Measurements from ENCODE around the gene ADAMTSL3.
"Not testable (repeated sequence)": the region's sequence is repeated elsewhere in the genome, so short reads cannot be mapped to it uniquely, and the experiment has no call there.

The ADAMTSL3 gene

GRCh38 chr15:83927704-83928391 lies 273.9 kb downstream of the ADAMTSL3 start:
- no peak for DNase-seq (ENCODE audit: low read depth)

- DNase-seq (ENCODE audit: low read depth) = no peak
These were observed 274.4 kb downstream of the ADAMTSL3 start for GRCh38 chr15:83928392-83928734.

DNA sequence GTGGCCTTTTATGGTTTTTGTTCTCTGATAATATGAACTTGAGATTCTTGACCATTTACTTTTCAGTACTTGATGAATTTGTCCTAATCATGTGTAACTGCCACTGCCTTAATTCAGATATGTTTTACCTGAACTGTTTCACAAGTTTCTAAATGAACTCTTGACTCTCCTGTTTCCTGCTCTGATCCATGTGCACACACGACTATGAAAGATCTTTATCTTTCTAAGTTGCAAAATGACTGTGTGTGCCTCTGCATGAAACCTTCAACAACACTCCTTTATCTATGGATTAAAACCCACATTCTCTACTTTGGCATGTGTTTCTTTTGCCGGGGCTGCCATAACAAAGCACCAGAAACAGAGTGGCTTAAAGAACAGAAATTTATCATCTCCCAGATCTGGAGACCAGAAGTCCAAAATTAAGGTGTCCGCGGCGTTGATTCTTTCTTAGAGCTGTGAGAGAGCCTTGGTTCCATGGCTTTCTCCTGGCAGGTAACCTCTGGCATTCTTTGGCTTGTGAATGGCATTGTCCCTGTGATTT lies 275.0 kb downstream of the ADAMTSL3 start:
- DNase-seq (ENCODE audit: low read depth) = no peak

DNA sequence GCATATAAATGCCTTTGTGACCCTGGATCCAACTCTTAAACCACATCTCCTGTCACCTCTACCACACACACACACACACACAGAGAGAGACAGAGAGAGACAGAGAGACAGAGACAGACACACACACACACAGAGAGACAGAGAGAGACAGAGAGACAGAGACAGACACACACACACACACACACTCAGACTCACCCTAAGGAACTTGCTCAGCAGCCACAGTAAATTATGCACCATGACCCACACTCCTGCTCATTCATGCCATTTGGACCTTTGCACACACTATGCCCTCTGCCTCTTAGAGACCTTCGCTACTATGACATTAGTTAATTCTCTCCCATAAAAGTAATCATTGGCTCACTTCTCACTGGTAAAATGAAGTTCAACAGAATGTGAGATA lies 275.7 kb downstream of the ADAMTSL3 start:
- no peak for DNase-seq (ENCODE audit: low read depth)

GRCh38 chr15:83930392-83931212 lies 276.7 kb downstream of the ADAMTSL3 start:
- no peak for DNase-seq (ENCODE audit: low read depth)

GRCh38 chr15:83935774-83936173 lies 281.9 kb downstream of the ADAMTSL3 start:
- DNase-seq (ENCODE audit: low read depth) = no peak

GRCh38 chr15:83940136-83940535 lies 286.2 kb downstream of the ADAMTSL3 start:
- no peak for DNase-seq (ENCODE audit: low read depth)

DNA sequence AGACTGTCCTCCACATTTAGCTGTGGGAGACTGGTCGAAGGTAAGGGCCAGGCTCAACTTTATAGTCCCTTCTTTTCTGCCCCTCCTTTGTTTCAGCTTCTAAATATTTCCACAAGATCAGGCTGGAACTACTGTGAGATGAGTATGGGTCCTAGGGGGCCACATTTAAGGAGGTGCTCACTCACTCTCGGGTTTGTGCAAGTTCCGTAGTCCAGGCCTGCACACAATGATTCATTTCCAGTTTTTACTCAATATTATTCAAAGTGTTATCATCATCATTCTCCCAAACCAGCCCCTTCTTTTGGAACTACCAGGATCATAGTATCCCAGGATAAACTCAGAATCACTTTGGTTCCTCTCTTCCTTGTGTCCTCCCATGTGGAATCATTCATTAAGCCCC lies 289.1 kb downstream of the ADAMTSL3 start:
- DNase-seq (ENCODE audit: low read depth) = no peak

GRCh38 chr15:83943849-83944404 lies 290.0 kb downstream of the ADAMTSL3 start:
- DNase-seq (ENCODE audit: low read depth) = peak; percentile 49

DNA sequence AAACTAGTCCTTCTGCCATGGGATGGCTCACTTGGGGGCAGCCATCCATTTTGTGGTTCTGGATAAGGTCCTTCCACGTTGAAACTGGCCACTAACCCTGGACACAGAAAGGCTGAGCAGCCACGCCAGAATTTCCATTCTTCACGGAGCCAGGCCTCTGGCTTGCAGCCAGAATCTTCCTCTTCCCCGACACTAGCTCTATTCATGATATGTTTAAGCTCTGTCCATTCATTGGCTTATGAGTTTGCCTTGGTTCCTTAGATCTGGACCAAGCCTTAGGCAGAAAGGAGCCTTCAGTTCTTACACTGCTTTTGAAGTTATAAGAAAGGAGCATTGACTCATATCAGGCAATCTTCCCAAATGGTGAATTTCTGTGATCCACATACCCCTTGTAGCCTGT lies 293.2 kb downstream of the ADAMTSL3 start:
- DNase-seq (ENCODE audit: low read depth) = no peak

DNA sequence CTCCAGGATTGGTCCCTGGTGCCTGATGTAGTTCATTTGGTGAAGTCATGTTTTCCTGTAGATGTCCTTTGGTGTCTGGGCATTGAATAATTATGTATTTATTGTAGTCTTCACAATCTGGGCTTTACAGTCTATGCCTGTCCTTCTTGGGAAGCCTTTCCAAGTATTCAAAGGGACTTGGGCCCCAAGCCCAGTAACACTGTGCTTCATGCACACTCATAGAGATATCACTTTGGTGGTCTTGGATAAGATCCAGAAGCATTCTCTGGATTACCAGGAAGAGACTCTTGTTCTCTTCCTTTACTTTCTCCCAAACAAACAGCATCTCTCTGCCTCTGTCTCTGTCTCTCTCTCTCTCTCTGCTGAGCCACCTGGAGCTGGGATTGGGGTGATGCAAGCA lies 300.6 kb downstream of the ADAMTSL3 start:
- no peak for DNase-seq (ENCODE audit: low read depth)

- DNase-seq (ENCODE audit: low read depth) = no peak
These were observed 301.9 kb downstream of the ADAMTSL3 start for GRCh38 chr15:83955806-83956265.

- DNase-seq (ENCODE audit: low read depth) = no peak
These were observed 303.0 kb downstream of the ADAMTSL3 start for GRCh38 chr15:83956887-83957286.

- DNase-seq (ENCODE audit: low read depth) = no peak
These were observed 305.6 kb downstream of the ADAMTSL3 start for GRCh38 chr15:83959477-83959876.

DNA sequence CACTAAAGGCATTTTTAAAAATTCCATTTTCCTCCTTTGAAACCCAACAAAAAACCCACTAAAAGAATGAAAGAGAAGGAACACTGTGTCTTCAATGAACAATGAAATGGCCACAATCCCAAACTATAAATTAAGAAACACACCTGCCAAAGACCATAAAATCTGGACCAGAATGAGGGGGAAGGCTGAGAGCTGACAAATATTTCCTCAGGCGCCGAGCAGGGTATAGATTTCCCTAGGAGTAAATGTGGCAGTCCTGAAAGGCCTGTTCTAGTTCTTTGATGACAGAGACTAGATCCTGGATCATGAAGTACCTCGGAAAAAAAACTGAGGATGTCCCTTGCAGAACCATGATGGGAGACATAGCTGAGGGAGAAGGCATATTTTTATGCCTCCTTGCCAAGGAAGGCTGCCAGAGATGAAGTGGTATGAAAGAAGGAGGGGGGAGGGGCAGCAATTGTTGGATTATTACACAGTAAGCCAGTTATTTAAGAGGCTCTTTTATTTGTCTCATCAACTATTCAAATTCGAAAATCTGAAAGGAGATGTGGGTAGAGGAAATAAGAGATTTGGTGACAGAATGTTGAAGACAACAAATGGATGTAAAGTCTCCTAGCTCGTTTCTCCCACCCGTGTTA lies 306.4 kb downstream of the ADAMTSL3 start:
- DNase-seq (ENCODE audit: low read depth) = no peak

- no peak for DNase-seq (ENCODE audit: low read depth)
These were observed 307.4 kb downstream of the ADAMTSL3 start for GRCh38 chr15:83961311-83961710.

DNA sequence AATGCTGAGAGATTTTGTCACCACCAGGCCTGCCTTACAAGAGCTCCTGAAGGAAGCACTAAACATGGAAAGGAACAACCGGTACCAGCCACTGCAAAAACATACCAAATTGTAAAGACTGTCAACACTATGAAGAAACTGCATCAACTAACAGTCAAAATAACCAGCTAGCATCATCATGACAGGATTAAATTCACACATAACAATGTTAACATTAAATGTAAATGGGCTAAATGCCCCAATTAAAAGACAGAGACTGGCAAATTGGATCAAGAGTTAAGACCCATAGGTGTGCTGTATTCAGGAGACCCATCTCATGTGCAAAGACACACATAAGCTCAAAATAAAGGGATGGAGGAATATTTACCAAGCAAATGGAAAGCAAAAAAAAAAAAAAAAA lies 311.0 kb downstream of the ADAMTSL3 start:
- DNase-seq (ENCODE audit: low read depth) = not testable (repeated sequence)

- DNase-seq (ENCODE audit: low read depth) = no peak
These were observed 316.5 kb downstream of the ADAMTSL3 start for GRCh38 chr15:83970295-83970890.

- DNase-seq (ENCODE audit: low read depth) = no peak
These were observed 318.1 kb downstream of the ADAMTSL3 start for GRCh38 chr15:83971992-83972391.

GRCh38 chr15:83973816-83974215 lies 319.9 kb downstream of the ADAMTSL3 start:
- DNase-seq (ENCODE audit: low read depth) = no peak

DNA sequence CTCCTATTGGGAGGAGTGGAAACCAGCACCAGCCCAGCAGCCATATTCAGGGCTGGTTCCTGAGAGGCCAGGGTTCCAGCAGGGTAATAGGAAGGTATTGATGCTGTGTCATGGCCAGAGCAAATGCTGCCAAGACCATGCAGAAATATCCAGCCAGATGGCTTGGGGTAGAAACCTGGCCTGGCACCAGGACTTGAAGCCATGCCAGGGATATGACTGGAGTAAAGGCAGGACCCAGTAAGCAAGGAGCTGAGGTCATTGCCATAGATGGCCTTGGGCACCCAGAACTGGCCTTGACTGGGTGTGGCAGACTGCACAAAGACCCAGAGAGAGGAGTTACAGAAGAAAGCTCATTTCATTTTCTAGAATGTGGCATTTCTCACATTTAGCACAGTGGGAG lies 324.1 kb downstream of the ADAMTSL3 start:
- DNase-seq (ENCODE audit: low read depth) = no peak

- no peak for DNase-seq (ENCODE audit: low read depth)
These were observed 324.7 kb downstream of the ADAMTSL3 start for GRCh38 chr15:83978588-83978987.
